Neuronal stem cell (in vitro differentiated cells): ENCODE results near the gene PRDM15.
A peak's percentile ranks its signal among the peaks of the same experiment; 100 is the strongest.

Experiments
- DNase-seq: peaks from one replicate; pipeline ENCODE4 v3.0.0-alpha.2; 2013; ENCODE audit warnings: low spot score
- H2AFZ ChIP-seq: one replicate; pipeline ENCODE4 v1.6.1; 2013; ENCODE audit warnings: mild to moderate bottlenecking, low read length, inconsistent platforms
- H2AK5ac ChIP-seq: 2 replicates; pipeline ENCODE4 v1.6.1; 2013; ENCODE audit warnings: low read depth, mild to moderate bottlenecking, inconsistent platforms, low read length, moderate library complexity, mixed read lengths
- H2BK120ac ChIP-seq: 2 replicates; pipeline ENCODE4 v1.6.1; 2013; ENCODE audit warnings: low read depth, mild to moderate bottlenecking, inconsistent platforms, low read length, moderate library complexity, mixed read lengths
- H2BK12ac ChIP-seq: one replicate; pipeline ENCODE4 v1.6.1; 2013; ENCODE audit warnings: low read length, inconsistent platforms
- H2BK15ac ChIP-seq: 2 replicates; pipeline ENCODE4 v1.6.1; 2013; ENCODE audit warnings: mild to moderate bottlenecking, low read length, inconsistent platforms, mixed read lengths
- H2BK5ac ChIP-seq: one replicate; pipeline ENCODE4 v1.6.1; 2013; ENCODE audit warnings: inconsistent platforms, mild to moderate bottlenecking, low read length, moderate library complexity
- H3K14ac ChIP-seq: one replicate; pipeline ENCODE4 v1.6.1; 2013; ENCODE audit warnings: low read length, inconsistent platforms
- H3K18ac ChIP-seq: 2 replicates; pipeline ENCODE4 v1.6.1; 2013; ENCODE audit warnings: low read length, inconsistent platforms
- H3K23ac ChIP-seq: 2 replicates; pipeline ENCODE4 v1.6.1; 2013; ENCODE audit warnings: low read depth, mild to moderate bottlenecking, mixed read lengths, low read length, inconsistent platforms; ENCODE audit not compliant: poor library complexity
- H3K27ac ChIP-seq: replicated peaks from 3 replicates; pipeline ENCODE4 v1.5.1; 2013; ENCODE audit warnings: low read length, inconsistent platforms
- H3K27me3 ChIP-seq, 3 experiments: 2 replicates each; pipeline ENCODE4 v1.6.1; 2013; ENCODE audit warnings: low read length in 3 of 3, mild to moderate bottlenecking in 2 of 3, inconsistent platforms in 1 of 3, low read depth in 1 of 3, mixed read lengths in 1 of 3, moderate library complexity in 1 of 3; ENCODE audit not compliant: control insufficient read depth in 3 of 3, insufficient read depth in 3 of 3
- H3K36me3 ChIP-seq, 2 donors: replicated peaks in 1 of 2; 2 replicates each; pipeline ENCODE4 v1.6.1; 2013; ENCODE audit warnings: low read length in 2 of 2; ENCODE audit not compliant: control insufficient read depth in 2 of 2, insufficient read depth in 2 of 2
- H3K4ac ChIP-seq: 2 replicates; pipeline ENCODE4 v1.6.1; 2013; ENCODE audit warnings: inconsistent platforms, mild to moderate bottlenecking, low read length, moderate library complexity
- H3K4me1 ChIP-seq, 2 donors: 1 replicate in 1 of 2; 2 replicates in 1 of 2; pipeline ENCODE4 v1.6.1; 2013; ENCODE audit warnings: low read length in 2 of 2, low read depth in 1 of 2; ENCODE audit not compliant: control insufficient read depth in 2 of 2, insufficient read depth in 1 of 2
- H3K4me2 ChIP-seq: one replicate; pipeline ENCODE4 v1.6.1; 2013; ENCODE audit warnings: mild to moderate bottlenecking, low read length, inconsistent platforms; ENCODE audit not compliant: insufficient read depth, poor library complexity, severe bottlenecking
- H3K4me3 ChIP-seq, 2 donors: 2 replicates each; pipeline ENCODE4 v1.5.1; 2013; ENCODE audit warnings: low read length in 2 of 2, mild to moderate bottlenecking in 2 of 2, inconsistent platforms in 1 of 2, moderate library complexity in 1 of 2
- H3K79me1 ChIP-seq: one replicate; pipeline ENCODE4 v1.6.1; 2013; ENCODE audit warnings: low read depth, mild to moderate bottlenecking, inconsistent platforms, low read length, moderate library complexity
- H3K9ac ChIP-seq: one replicate; pipeline ENCODE4 v1.6.1; 2013; ENCODE audit warnings: mild to moderate bottlenecking, low read depth, low read length, inconsistent platforms; ENCODE audit not compliant: poor library complexity
- H3K9me3 ChIP-seq, 2 donors: replicated peaks in 1 of 2; 2 replicates each; pipeline versions ENCODE3 to v1.6.1; 2013; ENCODE audit warnings: low read length in 2 of 2, mild to moderate bottlenecking in 2 of 2, inconsistent platforms in 1 of 2, low read depth in 1 of 2, mixed read lengths in 1 of 2, moderate library complexity in 1 of 2; ENCODE audit not compliant: control insufficient read depth in 2 of 2, insufficient read depth in 1 of 2
- H4K8ac ChIP-seq: one replicate; pipeline ENCODE4 v1.6.1; 2013; ENCODE audit warnings: low read depth, mild to moderate bottlenecking, inconsistent platforms, low read length, moderate library complexity
- H4K91ac ChIP-seq: one replicate; pipeline ENCODE4 v1.6.1; 2013; ENCODE audit warnings: low read length, low read depth, mild to moderate bottlenecking, inconsistent platforms; ENCODE audit not compliant: poor library complexity
- WGBS, 2 donors: extraction: QIAGEN DNeasy Blood & Tissue Kit; methylation state at CpG; one replicate each; pipeline ENCODE4 v1.1.7; 2013; ENCODE audit warnings: missing lambda C conversion rate in 2 of 2, mixed read lengths in 1 of 2; ENCODE audit not compliant: insufficient read length in 2 of 2, insufficient replicate concordance in 1 of 2; ENCODE audit errors: extremely low coverage in 2 of 2; 5-methylcytosine and 5-hydroxymethylcytosine counted together

The PRDM15 gene

GRCh38 chr21:41799763-41800162 is 79.4 kb downstream of the PRDM15 start:
- Histone ChIP-seq H3K18ac (no peak overlapping the region), H3K36me3 (peaks cover 14 to 34% of the 10 kb centered on the region in 2 donors), H2BK12ac (no peak overlapping the region), H3K23ac (no peak overlapping the region), H2BK15ac (no peak overlapping the region), H2AK5ac (no peak overlapping the region), H3K27me3 (no peaks in the 10 kb centered on the region), H3K4me1 (peaks cover 2 to 4% of the 10 kb centered on the region in 2 donors), H2BK120ac (no peak overlapping the region), H4K8ac (no peak overlapping the region), H3K14ac (no peak overlapping the region), H2AFZ (no peak overlapping the region), H3K79me1 (no peaks in the 10 kb centered on the region), H3K4ac (peak overlapping the region; percentile 13), H4K91ac (no peak overlapping the region), H3K4me2 (no peak overlapping the region), H3K9me3 (no peaks in the 10 kb centered on the region), H3K4me3 (peak overlapping the region in 1 of 2 donors; percentile 29), H2BK5ac (no peak overlapping the region), H3K9ac (no peak overlapping the region), H3K27ac (no peak overlapping the region)
- DNase-seq = no peak
- no CpG with 5 or more reads among the region's 7 CpGs for WGBS, 2 donors

- no peak overlapping the region for H3K4me2 ChIP-seq
- H4K91ac ChIP-seq = no peak overlapping the region
- H3K79me1 ChIP-seq = no peaks in the 10 kb centered on the region
- no peak overlapping the region for H3K4me3 ChIP-seq
- no peak overlapping the region for H3K4ac ChIP-seq
- no peak overlapping the region for H2AK5ac ChIP-seq
- H2BK5ac ChIP-seq = no peak overlapping the region
- H3K9ac ChIP-seq = no peak overlapping the region
- H3K27ac ChIP-seq = no peak overlapping the region
- no peaks in the 10 kb centered on the region for H3K9me3 ChIP-seq
- H3K23ac ChIP-seq = no peak overlapping the region
- H3K18ac ChIP-seq = peak overlapping the region; percentile 27
- H2BK12ac ChIP-seq = no peak overlapping the region
- H3K4me1 ChIP-seq = peaks cover 2 to 4% of the 10 kb centered on the region in 2 donors
- no peak overlapping the region for H2BK120ac ChIP-seq
- no peak for DNase-seq
- WGBS, 2 donors = no CpG with 5 or more reads among the region's 20 CpGs
- peaks cover 14 to 34% of the 10 kb centered on the region in 2 donors for H3K36me3 ChIP-seq
- no peaks in the 10 kb centered on the region for H3K27me3 ChIP-seq
- H2AFZ ChIP-seq = no peak overlapping the region
- H2BK15ac ChIP-seq = no peak overlapping the region
- no peak overlapping the region for H4K8ac ChIP-seq
- peak overlapping the region; percentile 48 for H3K14ac ChIP-seq
These were observed 80.8 kb downstream of the PRDM15 start for GRCh38 chr21:41798326-41798725.

GRCh38 chr21:41796476-41797080 is 82.6 kb downstream of the PRDM15 start:
- H2BK120ac ChIP-seq = no peak overlapping the region
- no peak overlapping the region for H3K23ac ChIP-seq
- WGBS, 2 donors = no CpG with 5 or more reads among the region's 14 CpGs
- H3K79me1 ChIP-seq = no peaks in the 10 kb centered on the region
- H2AFZ ChIP-seq = no peak overlapping the region
- H3K36me3 ChIP-seq = peaks cover 9 to 21% of the 10 kb centered on the region in 2 donors
- H3K9me3 ChIP-seq = peaks cover 0 to 10% of the 10 kb centered on the region in 2 donors
- H3K4me1 ChIP-seq = peaks cover 2 to 4% of the 10 kb centered on the region in 2 donors
- no peak overlapping the region for H3K27ac ChIP-seq
- H3K18ac ChIP-seq = no peak overlapping the region
- no peak overlapping the region for H3K4ac ChIP-seq
- H2AK5ac ChIP-seq = no peak overlapping the region
- no peaks in the 10 kb centered on the region for H3K27me3 ChIP-seq
- H3K4me2 ChIP-seq = no peak overlapping the region
- no peak overlapping the region for H3K4me3 ChIP-seq
- H2BK5ac ChIP-seq = no peak overlapping the region
- no peak for DNase-seq
- no peak overlapping the region for H3K9ac ChIP-seq
- no peak overlapping the region for H3K14ac ChIP-seq
- no peak overlapping the region for H4K8ac ChIP-seq
- no peak overlapping the region for H2BK12ac ChIP-seq
- no peak overlapping the region for H4K91ac ChIP-seq
- no peak overlapping the region for H2BK15ac ChIP-seq

- Histone ChIP-seq H2AK5ac (no peak overlapping the region), H3K4me1 (peaks cover 2 to 4% of the 10 kb centered on the region in 2 donors), H3K18ac (no peak overlapping the region), H3K27me3 (no peaks in the 10 kb centered on the region), H3K27ac (no peak overlapping the region), H4K91ac (no peak overlapping the region), H2BK5ac (no peak overlapping the region), H3K14ac (no peak overlapping the region), H3K4me2 (no peak overlapping the region), H2BK12ac (no peak overlapping the region), H4K8ac (no peak overlapping the region), H3K9ac (no peak overlapping the region), H2AFZ (no peak overlapping the region), H3K4me3 (no peak overlapping the region), H3K4ac (no peak overlapping the region), H3K36me3 (peaks cover 6 to 13% of the 10 kb centered on the region in 2 donors), H2BK15ac (no peak overlapping the region), H2BK120ac (no peak overlapping the region), H3K9me3 (peaks cover 0 to 10% of the 10 kb centered on the region in 2 donors), H3K23ac (no peak overlapping the region), H3K79me1 (no peaks in the 10 kb centered on the region)
- no CpG with 5 or more reads among the region's 3 CpGs for WGBS, 2 donors
- no peak for DNase-seq
These were observed 83.4 kb downstream of the PRDM15 start for GRCh38 chr21:41795726-41796125.
